ENCODE data around the gene IRF4.

Gene IRF4

GRCh38 chr6:391559-392440, at the start of gene IRF4:
TSS of gene IRF4 (plus strand) at chr6:391752. CDS start at chr6:393153, 1,401 bp downstream.
- peak; percentile 73 for DNase-seq

DNA sequence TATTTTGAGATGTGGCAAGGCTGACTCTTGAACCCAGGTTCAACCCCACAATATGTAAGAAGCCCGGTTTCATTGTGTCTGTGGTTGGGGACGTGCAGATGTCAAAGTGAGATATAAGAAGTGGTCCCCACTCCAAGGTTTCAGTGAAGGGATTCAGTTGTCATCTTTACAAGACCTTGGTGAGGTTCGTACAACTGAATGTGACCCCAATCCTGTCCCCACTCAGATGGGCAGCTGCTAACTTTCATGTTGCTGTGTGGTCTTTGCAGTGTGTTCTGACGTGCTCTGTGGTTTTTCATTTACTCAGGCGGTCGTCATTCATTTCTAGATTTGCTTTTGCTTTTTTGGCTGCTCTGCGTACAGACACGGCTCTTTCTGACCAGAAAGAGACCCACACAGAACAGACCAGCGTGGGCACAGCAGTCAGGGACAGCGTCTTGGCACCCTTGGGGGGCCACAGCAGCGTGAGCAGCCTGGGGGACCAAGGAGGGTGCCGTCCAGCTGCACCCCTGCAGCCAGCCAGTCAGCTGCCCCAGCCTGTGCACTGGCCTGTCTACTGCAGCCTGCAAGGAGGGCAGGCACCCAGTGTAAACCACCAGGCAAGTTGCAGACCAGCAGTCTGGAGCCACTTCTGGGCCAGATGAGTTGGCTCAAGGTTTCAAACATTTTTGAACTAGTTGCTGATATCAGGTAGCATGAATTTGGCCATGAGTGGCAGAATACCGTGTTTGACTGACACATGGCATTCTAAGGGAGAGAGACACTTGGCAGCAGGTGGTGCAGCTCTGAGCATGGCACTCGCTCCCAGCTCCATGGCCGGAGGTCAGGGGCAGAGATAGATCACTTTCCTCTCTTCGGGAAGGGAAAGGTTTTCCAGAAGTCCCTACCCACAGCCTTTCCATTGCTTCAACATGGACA, 49.4 kb upstream of the IRF4 start:
- no peak for DNase-seq

DNA sequence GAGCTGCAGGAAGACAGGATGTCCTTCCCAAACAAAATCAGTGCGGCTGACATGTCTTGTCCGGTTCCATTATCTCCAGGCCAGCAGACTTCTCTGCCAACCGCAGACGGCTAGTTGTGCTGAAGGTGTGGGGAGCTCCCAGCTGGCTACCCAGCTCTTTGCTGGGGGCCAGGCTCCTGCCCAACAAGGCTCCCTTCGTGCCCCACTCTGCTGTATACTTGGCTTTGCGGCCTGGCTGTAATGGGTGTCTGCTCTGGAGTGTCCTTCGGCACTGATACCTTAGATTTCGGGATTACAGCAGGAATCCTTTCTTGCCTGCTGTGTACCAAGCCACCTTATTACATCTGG, 48.7 kb upstream of the IRF4 start:
- no peak for DNase-seq

GRCh38 chr6:343226-343935, 48.2 kb upstream of the IRF4 start:
- no peak for DNase-seq

- DNase-seq = no peak
These were observed 47.4 kb upstream of the IRF4 start for GRCh38 chr6:343960-344815.

GRCh38 chr6:344816-345340, 46.7 kb upstream of the IRF4 start:
- no peak for DNase-seq

DNA sequence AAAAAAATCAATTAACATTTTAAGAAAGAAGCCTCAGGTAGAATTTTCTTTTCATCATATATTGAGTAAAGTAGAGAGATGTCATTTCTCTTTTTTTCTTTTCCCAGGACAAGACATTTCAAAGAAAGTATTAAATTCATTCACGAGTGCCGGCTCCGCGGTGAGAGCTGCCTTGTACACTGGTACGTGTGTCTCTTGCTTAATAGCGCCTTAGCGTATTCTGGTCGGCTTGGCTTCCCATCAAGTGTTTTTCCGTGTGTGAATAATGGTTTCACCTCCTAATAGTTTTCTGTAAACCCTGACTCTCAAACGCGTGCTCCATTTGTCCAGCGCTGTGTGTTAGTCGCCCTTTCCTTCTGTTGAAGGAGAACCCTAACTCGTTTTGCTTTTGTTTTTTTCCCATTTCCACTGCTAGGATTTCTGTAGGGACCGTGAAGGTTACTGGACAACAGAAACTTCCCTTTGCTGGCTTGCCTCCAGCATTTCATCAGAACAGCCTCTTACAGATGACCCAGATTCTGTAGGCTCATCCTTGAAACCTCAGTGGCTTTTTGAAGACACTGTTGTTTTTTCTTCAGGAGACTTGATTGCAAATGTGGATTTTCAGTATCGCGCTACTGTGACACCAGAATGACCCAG, 45.7 kb upstream of the IRF4 start:
- DNase-seq = no peak

DNA sequence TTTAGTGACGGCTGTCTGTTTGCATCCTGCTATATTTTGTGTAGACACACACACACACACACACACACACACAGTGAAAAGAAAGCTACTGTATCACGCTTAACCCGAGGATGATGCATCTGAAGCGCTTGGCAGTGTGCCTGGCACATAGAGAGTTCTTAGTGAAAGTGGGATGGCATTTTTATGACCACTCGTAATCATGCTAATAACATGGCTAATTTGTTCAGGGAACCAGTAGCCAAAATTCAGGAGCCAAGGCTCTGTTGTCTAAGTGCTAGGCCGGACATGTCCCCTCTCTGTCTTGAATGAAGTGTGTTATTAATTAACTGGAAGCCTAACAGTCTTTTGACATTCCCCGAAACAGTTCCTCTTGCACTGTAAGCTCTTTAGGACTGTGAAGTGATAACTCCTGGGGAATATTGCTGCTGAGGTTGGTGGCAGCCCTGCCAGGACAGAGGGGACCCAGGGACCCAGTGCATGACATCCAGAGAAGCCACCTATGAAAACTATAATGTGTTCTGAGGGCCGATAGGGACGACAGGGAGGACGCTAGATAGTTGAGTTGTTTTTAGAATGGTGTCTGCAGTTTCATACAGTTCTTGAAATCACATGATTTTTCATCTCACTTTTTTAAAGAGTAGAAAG, 45.0 kb upstream of the IRF4 start:
- DNase-seq = no peak

GRCh38 chr6:347232-347631, 44.3 kb upstream of the IRF4 start:
- no peak for DNase-seq

- no peak for DNase-seq
These were observed 43.3 kb upstream of the IRF4 start for GRCh38 chr6:347951-348859.

DNA sequence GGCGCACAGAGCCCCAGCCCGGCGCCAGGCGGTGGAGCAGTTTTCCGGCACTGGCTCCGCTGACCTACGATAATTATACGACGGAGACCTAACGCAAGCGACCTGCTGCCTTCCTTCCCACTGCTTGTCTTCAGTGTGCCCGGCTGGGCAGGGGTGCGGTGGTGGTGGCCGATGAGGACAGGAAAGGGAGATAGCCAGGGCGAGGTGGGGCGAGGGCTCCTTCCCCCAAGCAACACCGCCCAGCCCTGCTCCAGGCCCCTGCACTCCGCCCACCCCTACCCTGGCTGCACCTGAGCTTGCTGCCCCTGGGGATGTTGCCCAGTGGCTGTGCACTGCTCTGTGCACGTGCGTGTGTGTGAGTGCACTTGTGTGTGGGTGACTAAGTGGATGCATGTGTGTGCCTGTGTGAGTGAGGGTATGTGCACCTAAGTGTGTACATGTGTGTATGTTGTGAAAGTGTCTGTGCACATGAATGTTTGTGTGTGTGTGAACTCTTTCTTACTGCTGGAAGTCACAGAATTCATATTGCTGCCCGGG, 42.6 kb upstream of the IRF4 start:
- no peak for DNase-seq

GRCh38 chr6:349491-349921, 42.0 kb upstream of the IRF4 start:
- no peak for DNase-seq

DNA sequence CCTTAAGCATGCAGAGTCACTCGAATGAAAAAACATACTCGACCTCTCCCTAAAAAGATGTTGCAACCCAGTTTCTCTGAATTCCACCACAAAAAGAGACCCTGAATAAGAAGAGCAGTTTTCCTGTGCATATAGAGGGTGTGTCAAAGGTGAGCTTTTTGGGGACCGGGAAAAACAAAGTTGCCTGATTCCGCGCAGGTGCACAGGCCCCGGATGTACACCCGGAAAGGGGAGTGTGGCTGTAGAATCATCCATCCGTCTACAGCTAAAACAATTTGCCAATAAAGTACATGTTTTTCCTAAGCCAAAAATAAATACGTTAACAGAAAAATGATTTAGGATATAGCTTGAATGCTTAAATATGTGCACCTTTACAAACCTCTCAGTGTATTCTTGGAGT, 41.2 kb upstream of the IRF4 start:
- DNase-seq = no peak

DNA sequence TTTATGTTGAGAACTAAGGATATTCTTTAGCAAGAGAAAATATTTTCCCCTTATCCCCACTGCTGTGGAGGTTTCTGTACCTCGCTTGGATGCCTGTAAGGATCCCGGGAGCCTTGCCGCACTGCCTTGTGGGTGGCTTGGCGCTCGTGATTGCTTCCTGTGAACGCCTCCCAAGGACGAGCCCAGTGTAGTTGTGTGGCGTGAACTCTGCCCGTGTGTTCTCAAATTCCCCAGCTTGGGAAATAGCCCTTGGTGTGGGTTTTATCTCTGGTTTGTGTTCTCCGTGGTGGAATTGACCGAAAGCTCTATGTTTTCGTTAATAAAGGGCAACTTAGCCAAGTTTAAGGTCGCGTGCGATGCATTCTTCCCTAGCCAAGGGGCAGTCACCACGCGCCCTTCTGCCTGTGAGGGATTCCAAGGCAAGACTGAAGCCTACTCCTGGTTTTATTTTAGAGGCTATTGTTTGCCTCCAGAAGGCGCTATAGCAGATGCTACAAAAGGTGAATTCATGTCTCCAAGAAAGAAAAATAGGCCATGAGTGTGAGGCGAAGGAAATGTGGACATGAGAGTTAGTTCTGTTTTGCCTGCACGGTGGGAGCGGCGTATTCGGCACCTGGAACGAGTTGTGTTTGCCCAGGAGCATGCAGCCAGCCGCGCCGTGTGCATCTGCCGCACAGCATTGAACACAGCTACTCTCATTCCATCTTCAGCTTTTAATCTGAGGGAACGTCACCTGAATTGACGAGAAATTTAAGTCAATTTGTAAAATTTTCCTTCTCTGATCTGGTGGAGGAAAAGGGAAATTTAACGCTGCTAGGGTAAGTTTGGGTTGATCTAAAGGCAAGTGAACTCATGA, 40.3 kb upstream of the IRF4 start:
- DNase-seq = no peak

- DNase-seq = no peak
These were observed 39.7 kb upstream of the IRF4 start for GRCh38 chr6:351867-352289.

- no peak for DNase-seq
These were observed 39.1 kb upstream of the IRF4 start for GRCh38 chr6:352474-352873.

DNA sequence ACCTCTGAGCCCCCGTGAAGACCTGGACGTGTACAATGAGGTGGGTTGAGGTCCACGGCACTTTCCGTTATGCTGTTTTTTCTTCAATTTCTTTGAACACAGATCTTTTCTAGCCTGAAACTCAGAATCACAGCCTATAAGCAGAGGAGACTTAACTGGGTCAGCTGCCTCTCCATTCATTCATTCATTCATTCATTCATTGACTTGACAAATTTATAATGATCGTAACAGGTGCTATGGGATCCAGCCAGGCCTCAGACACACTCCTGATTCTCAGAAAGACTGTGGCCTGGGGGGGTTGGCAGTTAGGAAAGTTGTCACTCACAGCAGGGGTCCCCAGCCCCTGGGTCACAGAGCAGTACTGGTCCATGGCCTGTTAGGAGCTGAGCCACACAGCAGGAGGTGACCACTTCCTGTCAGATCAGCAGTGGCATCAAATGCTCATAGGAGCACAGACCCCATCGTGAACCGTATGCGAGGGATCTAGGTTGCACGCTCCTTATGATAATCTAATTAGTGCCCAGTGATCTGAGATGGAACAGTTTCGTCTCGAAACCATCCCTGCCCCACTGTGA, 38.6 kb upstream of the IRF4 start:
- no peak for DNase-seq
